ENCODE measurements around the gene ZSCAN10.

DNA sequence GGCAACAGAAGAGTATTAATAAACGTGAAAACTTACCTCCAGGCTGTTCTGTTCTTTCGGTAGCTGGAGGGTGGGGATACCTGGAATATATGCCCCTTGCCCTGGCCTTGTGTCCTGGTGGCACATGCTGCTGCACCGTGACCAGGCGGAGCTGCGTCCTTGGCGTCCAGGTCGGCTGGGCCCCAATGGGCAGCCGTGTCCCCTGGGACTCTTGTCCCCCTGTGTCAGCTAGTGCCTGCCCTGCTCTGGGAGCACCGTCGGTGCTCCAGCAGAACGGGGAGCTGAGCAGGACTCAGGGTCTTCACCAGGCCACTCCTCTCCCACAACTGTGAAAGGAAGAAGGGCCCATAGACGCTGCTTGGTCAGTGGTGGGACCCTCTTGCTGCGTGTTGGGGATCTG, 43.7 kb upstream of the ZSCAN10 start:
- TF ChIP-seq POLR2AphosphoS5 (IDR thresholded peaks at IDR 0.05; ENCODE audit: low read depth, low read length) (no peak), ZNF615 (CRISPR knock-in tag; IDR thresholded peaks at IDR 0.05; ENCODE audit: borderline replicate concordance) (no peak), THRA (CRISPR knock-in tag; IDR thresholded peaks at IDR 0.05; ENCODE audit: borderline replicate concordance) (no peak), CTCF (CRISPR knock-in tag; IDR thresholded peaks at IDR 0.05) (no peak), ZNF12 (CRISPR knock-in tag; IDR thresholded peaks at IDR 0.05) (no peak), ZBTB33 (CRISPR knock-in tag; IDR thresholded peaks at IDR 0.05) (no peak), JUND (CRISPR knock-in tag; IDR thresholded peaks at IDR 0.05) (no peak), ZNF747 (CRISPR knock-in tag; IDR thresholded peaks at IDR 0.05; ENCODE audit: borderline replicate concordance) (no peak), PTBP1 (IDR thresholded peaks at IDR 0.05; ENCODE audit: low read depth, low read length, poor library complexity, severe bottlenecking) (no peak), MAX (IDR thresholded peaks at IDR 0.05) (no peak), KLF13 (CRISPR knock-in tag; IDR thresholded peaks at IDR 0.05) (no peak), POLR2AphosphoS2 (IDR thresholded peaks at IDR 0.05; ENCODE audit: low read depth, low read length) (no peak), MAZ (IDR thresholded peaks at IDR 0.05; ENCODE audit: borderline replicate concordance, low read depth, low read length) (no peak), MAZ (CRISPR knock-in tag; IDR thresholded peaks at IDR 0.05; ENCODE audit: low read depth) (no peak)
- TF ChIP-seq, protein P1, sequence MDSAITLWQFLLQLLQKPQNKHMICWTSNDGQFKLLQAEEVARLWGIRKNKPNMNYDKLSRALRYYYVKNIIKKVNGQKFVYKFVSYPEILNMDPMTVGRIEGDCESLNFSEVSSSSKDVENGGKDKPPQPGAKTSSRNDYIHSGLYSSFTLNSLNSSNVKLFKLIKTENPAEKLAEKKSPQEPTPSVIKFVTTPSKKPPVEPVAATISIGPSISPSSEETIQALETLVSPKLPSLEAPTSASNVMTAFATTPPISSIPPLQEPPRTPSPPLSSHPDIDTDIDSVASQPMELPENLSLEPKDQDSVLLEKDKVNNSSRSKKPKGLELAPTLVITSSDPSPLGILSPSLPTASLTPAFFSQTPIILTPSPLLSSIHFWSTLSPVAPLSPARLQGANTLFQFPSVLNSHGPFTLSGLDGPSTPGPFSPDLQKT (CRISPR knock-in tag; IDR thresholded peaks at IDR 0.05; ENCODE audit: borderline replicate concordance): no peak
